ENCODE data around the gene ALG9. TPM values are rescaled to one million over a fixed set of nuclear protein-coding genes. Genes with fewer than 3 reads are reported as not detected.
A peak's percentile ranks its signal among the peaks of the same experiment; 100 is the strongest.
"Not testable (repeated sequence)": the region's sequence is repeated elsewhere in the genome, so short reads cannot be mapped to it uniquely, and the experiment has no call there.

ALG9 gene
- total RNA-seq, 1 experiment from 2014 or later, result 23.6 TPM

- peak; percentile 12 for DNase-seq
- Histone ChIP-seq H3K4me3 (no peak overlapping the region), H3K27me3 (no peaks in the 10 kb centered on the region), H3K9me3 (no peaks in the 10 kb centered on the region), H3K36me3 (no peaks in the 10 kb centered on the region; the same call in none of the 2 replicates)
These were observed 78.4 kb downstream of the ALG9 start for GRCh38 chr11:111792955-111793500.

- no peak for DNase-seq
- H3K27me3 ChIP-seq, result no peaks in the 10 kb centered on the region
- H3K4me3 ChIP-seq, result no peak overlapping the region
- no peaks in the 10 kb centered on the region for H3K9me3 ChIP-seq
- no peaks in the 10 kb centered on the region; the same call in none of the 2 replicates for H3K36me3 ChIP-seq
These were observed 79.1 kb downstream of the ALG9 start for GRCh38 chr11:111792314-111792713.

GRCh38 chr11:111788464-111788863 lies 82.9 kb downstream of the ALG9 start:
- no peak for DNase-seq

GRCh38 chr11:111788051-111788450 lies 83.3 kb downstream of the ALG9 start:
- no peaks in the 10 kb centered on the region for H3K9me3 ChIP-seq
- H3K4me3 ChIP-seq, result no peak overlapping the region
- no peaks in the 10 kb centered on the region for H3K27me3 ChIP-seq
- peaks cover 6% of the 10 kb centered on the region; the same call in 1 of the 2 replicates for H3K36me3 ChIP-seq
- no peak for DNase-seq

More at GRCh38 chr11:111788464-111788863, 82.9 kb downstream of the ALG9 start:
- H3K27me3 ChIP-seq, result no peaks in the 10 kb centered on the region
- no peak overlapping the region for H3K4me3 ChIP-seq
- no peaks in the 10 kb centered on the region for H3K9me3 ChIP-seq
- peaks cover 6% of the 10 kb centered on the region; the same call in 1 of the 2 replicates for H3K36me3 ChIP-seq

- Histone ChIP-seq H3K4me3 (no peak overlapping the region), H3K36me3 (peaks cover 6% of the 10 kb centered on the region), H3K27me3 (no peaks in the 10 kb centered on the region), H3K9me3 (no peaks in the 10 kb centered on the region)
- DNase-seq, result no peak
These were observed 85.4 kb downstream of the ALG9 start for GRCh38 chr11:111785886-111786412.

GRCh38 chr11:111785076-111785475 lies 86.3 kb downstream of the ALG9 start:
- Histone ChIP-seq H3K4me3 (no peak overlapping the region), H3K27me3 (no peaks in the 10 kb centered on the region), H3K9me3 (no peaks in the 10 kb centered on the region), H3K36me3 (peaks cover 6% of the 10 kb centered on the region)
- no peak for DNase-seq

GRCh38 chr11:111784311-111784710 lies 87.1 kb downstream of the ALG9 start:
- H3K27me3 ChIP-seq, H3K4me3 ChIP-seq, DNase-seq, H3K36me3 ChIP-seq, H3K9me3 ChIP-seq: not testable (repeated sequence)

GRCh38 chr11:111782109-111782741 lies 89.2 kb downstream of the ALG9 start:
- no peak for DNase-seq
- no peak overlapping the region for H3K4me3 ChIP-seq
- no peaks in the 10 kb centered on the region for H3K27me3 ChIP-seq
- H3K36me3 ChIP-seq, result peaks cover 6% of the 10 kb centered on the region; the same call in 1 of the 2 replicates
- H3K9me3 ChIP-seq, result no peaks in the 10 kb centered on the region

- Histone ChIP-seq H3K27me3 (no peaks in the 10 kb centered on the region), H3K36me3 (no peaks in the 10 kb centered on the region; the same call in 1 of the 2 replicates), H3K9me3 (no peaks in the 10 kb centered on the region), H3K4me3 (no peak overlapping the region)
- DNase-seq, result no peak
These were observed 92.3 kb downstream of the ALG9 start for GRCh38 chr11:111779118-111779517.

- Histone ChIP-seq H3K36me3 (no peaks in the 10 kb centered on the region; the same call in 1 of the 2 replicates), H3K4me3 (no peak overlapping the region), H3K27me3 (no peaks in the 10 kb centered on the region), H3K9me3 (no peaks in the 10 kb centered on the region)
- no peak for DNase-seq
These were observed 93.3 kb downstream of the ALG9 start for GRCh38 chr11:111778047-111778558.

- no peak for DNase-seq
- Histone ChIP-seq H3K9me3 (no peaks in the 10 kb centered on the region), H3K36me3 (no peaks in the 10 kb centered on the region), H3K4me3 (no peak overlapping the region), H3K27me3 (no peaks in the 10 kb centered on the region)
These were observed 94.0 kb downstream of the ALG9 start for GRCh38 chr11:111777094-111778046.

- no peak overlapping the region for H3K4me3 ChIP-seq
- no peak for DNase-seq
- H3K36me3 ChIP-seq, result no peaks in the 10 kb centered on the region
- H3K27me3 ChIP-seq, result no peaks in the 10 kb centered on the region
- H3K9me3 ChIP-seq, result no peaks in the 10 kb centered on the region
These were observed 94.8 kb downstream of the ALG9 start for GRCh38 chr11:111776398-111777093.

- no peaks in the 10 kb centered on the region for H3K9me3 ChIP-seq
- H3K36me3 ChIP-seq, result no peaks in the 10 kb centered on the region
- DNase-seq, result no peak
- no peak overlapping the region for H3K4me3 ChIP-seq
- H3K27me3 ChIP-seq, result no peaks in the 10 kb centered on the region
These were observed 96.2 kb downstream of the ALG9 start for GRCh38 chr11:111774955-111775710.

- no peaks in the 10 kb centered on the region for H3K9me3 ChIP-seq
- no peaks in the 10 kb centered on the region for H3K36me3 ChIP-seq
- no peak for DNase-seq
- no peaks in the 10 kb centered on the region for H3K27me3 ChIP-seq
- H3K4me3 ChIP-seq, result no peak overlapping the region
These were observed 98.8 kb downstream of the ALG9 start for GRCh38 chr11:111772535-111772934.

GRCh38 chr11:111771205-111771604 lies 100.2 kb downstream of the ALG9 start:
- H3K36me3 ChIP-seq, H3K4me3 ChIP-seq, H3K9me3 ChIP-seq, DNase-seq, H3K27me3 ChIP-seq: not testable (repeated sequence)

All from MG63 (cell line).